Measurements from ENCODE around the gene ETV3. TPM values are rescaled to one million over a fixed set of nuclear protein-coding genes. Genes with fewer than 3 reads are reported as not detected.

The ETV3 gene
- total and polyA plus RNA-seq, 12 donors, result 3.7 to 27.5 (median 20.1) TPM

GRCh38 chr1:157092831-157093230, 45.4 kb downstream of the ETV3 start:
- Histone ChIP-seq H3K9me3 (no peaks in the 10 kb centered on the region), H3K36me3 (no peaks in the 10 kb centered on the region), H3K27me3 (no peaks in the 10 kb centered on the region), H3K4me1 (peaks cover 0 to 19% (median 7%) of the 10 kb centered on the region in 9 donors), H3K27ac (no peak overlapping the region), H3K4me3 (no peak overlapping the region)
- intact Hi-C loops (cut with DNase I), result loop anchor here in 1 of 10 donors (2.0 kb wide), 1 partner anchor 64 kb away; no protein-coding TSS in a partner anchor
- DNase-seq, result peak; percentile 71 to 73
- peak; percentile 28 to 75 (median 55) for ATAC-seq
- TF ChIP-seq CTCF (IDR thresholded peaks at IDR 0.05), result no peak
- 20 to 22% methylated on average over 8 of the region's 8 CpGs for WGBS, 2 donors

GRCh38 chr1:157091668-157092273, 46.4 kb downstream of the ETV3 start:
- peaks cover 0 to 19% (median 7%) of the 10 kb centered on the region in 9 donors for H3K4me1 ChIP-seq
- intact Hi-C loops (cut with DNase I), result loop anchor here in 3 of 10 donors (2.0 kb wide), 1 partner anchor 65 kb away; no protein-coding TSS in a partner anchor
- WGBS, 2 donors, result 77 to 86% methylated on average over 4 of the region's 4 CpGs

GRCh38 chr1:157091186-157091585, 47.0 kb downstream of the ETV3 start:
- ATAC-seq (no peak), DNase-seq (no peak)
- no peak for TF ChIP-seq CTCF (IDR thresholded peaks at IDR 0.05)
- Histone ChIP-seq H3K27me3 (no peaks in the 10 kb centered on the region), H3K27ac (no peak overlapping the region), H3K9me3 (no peaks in the 10 kb centered on the region), H3K4me1 (peaks cover 0 to 19% (median 7%) of the 10 kb centered on the region in 9 donors), H3K4me3 (no peak overlapping the region), H3K36me3 (no peaks in the 10 kb centered on the region)
- 87 to 91% methylated on average over 4 of the region's 4 CpGs for WGBS, 2 donors
- intact Hi-C loops (cut with DNase I), result loop anchor here in 2 of 10 donors (2.0 kb wide), 1 partner anchor 66 kb away; no protein-coding TSS in a partner anchor

More at GRCh38 chr1:157091668-157092273, 46.4 kb downstream of the ETV3 start:
- Histone ChIP-seq H3K27ac (no peak overlapping the region), H3K27me3 (no peaks in the 10 kb centered on the region), H3K4me3 (no peak overlapping the region), H3K9me3 (no peaks in the 10 kb centered on the region), H3K36me3 (no peaks in the 10 kb centered on the region)
- ATAC-seq (no peak), DNase-seq (no peak)
- TF ChIP-seq CTCF (IDR thresholded peaks at IDR 0.05), result no peak

GRCh38 chr1:157090771-157091170, 47.4 kb downstream of the ETV3 start:
- Histone ChIP-seq H3K9me3 (no peaks in the 10 kb centered on the region), H3K4me3 (no peak overlapping the region), H3K27me3 (no peaks in the 10 kb centered on the region), H3K36me3 (no peaks in the 10 kb centered on the region), H3K27ac (no peak overlapping the region), H3K4me1 (peaks cover 0 to 19% (median 7%) of the 10 kb centered on the region in 9 donors)
- DNase-seq, result no peak
- peak in 2 of 8 donors; percentile 3 to 5 for ATAC-seq
- WGBS, 2 donors, result 63 to 69% methylated on average over 3 of the region's 3 CpGs
- TF ChIP-seq CTCF (IDR thresholded peaks at IDR 0.05), result no peak
- intact Hi-C loops (cut with DNase I), result loop anchor here in 9 of 10 donors (1.0 to 2.0 kb wide), 3 partner anchors 65 to 66 kb away; no protein-coding TSS in a partner anchor

Data from heart right ventricle (tissue), 16 donors.